IMR-90 (cell line): ENCODE results near the gene INTS14. TPM values are rescaled to one million over a fixed set of nuclear protein-coding genes. Genes with fewer than 3 reads are reported as not detected.

Experiments
- ATAC-seq: fragments of 200-7000 bp; cut with Tn5 transposase; 2 replicates; pipeline ENCODE4 v1.9.1; 2020; ENCODE audit warnings: low read depth, mild to moderate bottlenecking, moderate library complexity
- BruUV-seq: library from RNA; stranded (reverse); fragments of 400-500 nt; replicated peaks from 2 replicates; lab custom pipeline; 2021; lab: Mats Ljungman, UMichigan
- CTCF ChIA-PET: fragments of 300-600 bp; formaldehyde crosslinking; extraction: SDS; loops from one replicate; lab custom pipeline; 2021; ENCODE audit warnings: antibody characterized with exemption; lab: Yijun Ruan, JAX
- POLR2A ChIA-PET: fragments of 300-600 bp; sonication (Branson Sonifier 250); formaldehyde crosslinking; loops from one replicate; lab custom pipeline; 2022; ENCODE audit warnings: antibody characterized with exemption; ENCODE audit not compliant: unreplicated experiment; lab: Charles Lee
- DNase-seq: peaks from one replicate; pipeline ENCODE4 v3.0.0; 2013
- H2AFZ ChIP-seq: replicated peaks from 2 replicates; pipeline ENCODE3; 2013; ENCODE audit warnings: low read length, mild to moderate bottlenecking; ENCODE audit not compliant: poor library complexity
- H2AK5ac ChIP-seq: 2 replicates; pipeline ENCODE4 v1.6.1; 2013; ENCODE audit warnings: low read depth, low read length, inconsistent platforms
- H2AK9ac ChIP-seq: replicated peaks from 2 replicates; pipeline ENCODE3; 2013; ENCODE audit warnings: mild to moderate bottlenecking, low read depth, low read length, moderate library complexity; ENCODE audit not compliant: poor library complexity
- H2BK120ac ChIP-seq: 2 replicates; pipeline ENCODE4 v1.6.1; 2013; ENCODE audit warnings: low read depth, low read length, inconsistent platforms
- H2BK15ac ChIP-seq: 3 replicates; pipeline ENCODE4 v1.6.1; 2013; ENCODE audit warnings: low read depth, low read length, inconsistent platforms
- H2BK20ac ChIP-seq: 2 replicates; pipeline ENCODE4 v1.6.1; 2013; ENCODE audit warnings: low read depth, mild to moderate bottlenecking, inconsistent platforms, low read length, moderate library complexity
- H2BK5ac ChIP-seq: 2 replicates; pipeline ENCODE4 v1.6.1; 2013; ENCODE audit warnings: mild to moderate bottlenecking, low read depth, low read length, inconsistent platforms; ENCODE audit not compliant: poor library complexity, severe bottlenecking
- H3K14ac ChIP-seq: replicated peaks from 2 replicates; pipeline ENCODE4 v1.6.1; 2013; ENCODE audit warnings: low read depth, low read length, inconsistent platforms
- H3K18ac ChIP-seq: 2 replicates; pipeline ENCODE4 v1.6.1; 2013; ENCODE audit warnings: low read depth, low read length, control low read depth
- H3K23ac ChIP-seq: 2 replicates; pipeline ENCODE4 v1.6.1; 2013; ENCODE audit warnings: low read depth, low read length, inconsistent platforms
- H3K27ac ChIP-seq: 2 replicates; pipeline ENCODE4 v1.5.1; 2013; ENCODE audit warnings: mild to moderate bottlenecking, control low read depth, low read length; ENCODE audit not compliant: insufficient read depth
- H3K27me3 ChIP-seq: 2 replicates; pipeline ENCODE4 v1.6.1; 2013; ENCODE audit warnings: low read length; ENCODE audit not compliant: control insufficient read depth, insufficient read depth
- H3K36me3 ChIP-seq: 2 replicates; pipeline ENCODE4 v1.6.1; 2013; ENCODE audit warnings: low read length, mixed read lengths; ENCODE audit not compliant: control insufficient read depth, insufficient read depth
- H3K4ac ChIP-seq: 2 replicates; pipeline ENCODE4 v1.6.1; 2013; ENCODE audit warnings: low read depth, low read length, inconsistent platforms
- H3K4me1 ChIP-seq: 2 replicates; pipeline ENCODE4 v1.6.1; 2013; ENCODE audit warnings: low read length, mixed read lengths; ENCODE audit not compliant: control insufficient read depth, insufficient read depth
- H3K4me2 ChIP-seq: 2 replicates; pipeline ENCODE4 v1.6.1; 2013; ENCODE audit warnings: low read depth, mild to moderate bottlenecking, control low read depth, low read length, moderate library complexity
- H3K4me3 ChIP-seq: 2 replicates; pipeline ENCODE4 v1.5.1; 2013; ENCODE audit warnings: low read depth, mild to moderate bottlenecking, control low read depth, low read length, moderate library complexity; ENCODE audit not compliant: insufficient read depth
- H3K56ac ChIP-seq: 2 replicates; pipeline ENCODE4 v1.6.1; 2013; ENCODE audit warnings: low read length, inconsistent platforms; ENCODE audit not compliant: insufficient read depth; ENCODE audit errors: extremely low read depth
- H3K79me1 ChIP-seq, 2 experiments: 2 replicates each; pipeline ENCODE4 v1.6.1; 2013; ENCODE audit warnings: low read length in 2 of 2, inconsistent platforms in 1 of 2, low read depth in 1 of 2
- H3K9ac ChIP-seq: 2 replicates; pipeline ENCODE4 v1.6.1; 2013; ENCODE audit warnings: low read depth, low read length, control low read depth
- H3K9me1 ChIP-seq: 2 replicates; pipeline ENCODE4 v1.6.1; 2013; ENCODE audit warnings: low read length, inconsistent platforms; ENCODE audit not compliant: insufficient read depth
- H3K9me3 ChIP-seq: 2 replicates; pipeline ENCODE4 v1.6.1; 2013; ENCODE audit warnings: low read length; ENCODE audit not compliant: control insufficient read depth, insufficient read depth
- H4K20me1 ChIP-seq: 2 replicates; pipeline ENCODE4 v1.6.1; 2013; ENCODE audit warnings: low read length, inconsistent platforms; ENCODE audit not compliant: insufficient read depth
- H4K5ac ChIP-seq: 2 replicates; pipeline ENCODE4 v1.6.1; 2013; ENCODE audit warnings: mild to moderate bottlenecking, low read depth, low read length, control low read depth
- H4K8ac ChIP-seq, 2 experiments: 2 replicates each; pipeline ENCODE4 v1.6.1; 2013; ENCODE audit warnings: low read depth in 2 of 2, low read length in 2 of 2, control low read depth in 1 of 2, inconsistent platforms in 1 of 2
- H4K91ac ChIP-seq: 2 replicates; pipeline ENCODE4 v1.6.1; 2013; ENCODE audit warnings: low read depth, low read length, inconsistent platforms; ENCODE audit not compliant: insufficient read depth
- CEBPB ChIP-seq: IDR thresholded peaks from 2 replicates; pipeline ENCODE4 v1.6.1; 2012; ENCODE audit warnings: low read depth, low read length, improper control_type of control experiment
- CHD1 ChIP-seq: IDR thresholded peaks from 2 replicates; pipeline ENCODE4 v1.6.1; 2012; ENCODE audit warnings: low read depth, low read length, improper control_type of control experiment
- MAZ ChIP-seq: IDR thresholded peaks from 2 replicates; pipeline ENCODE4 v1.6.1; 2012; ENCODE audit warnings: low read depth, mild to moderate bottlenecking, low read length, improper control_type of control experiment, moderate library complexity, borderline replicate concordance
- MXI1 ChIP-seq: IDR thresholded peaks from 2 replicates; pipeline ENCODE4 v1.6.1; 2012; ENCODE audit warnings: low read depth, mild to moderate bottlenecking, low read length, moderate library complexity, borderline replicate concordance
- NFE2L2 ChIP-seq: fragments of 150-350 bp; IDR thresholded peaks from 2 replicates; pipeline ENCODE4 v1.6.1; 2016; ENCODE audit warnings: low read depth, mild to moderate bottlenecking, low read length
- POLR2A ChIP-seq: IDR thresholded peaks from 2 replicates; pipeline ENCODE4 v1.6.1; 2012; ENCODE audit warnings: mild to moderate bottlenecking, low read depth, low read length
- RAD21 ChIP-seq: IDR thresholded peaks from 2 replicates; pipeline ENCODE4 v1.6.1; 2012; ENCODE audit warnings: low read length, improper control_type of control experiment
- RCOR1 ChIP-seq: IDR thresholded peaks from 2 replicates; pipeline ENCODE4 v1.6.1; 2012; ENCODE audit warnings: mild to moderate bottlenecking, low read length, improper control_type of control experiment; ENCODE audit not compliant: insufficient replicate concordance
- RFX5 ChIP-seq: IDR thresholded peaks from 2 replicates; pipeline ENCODE4 v1.8.0; 2012; ENCODE audit warnings: low read depth, mild to moderate bottlenecking, low read length, moderate library complexity
- SMC3 ChIP-seq: fragments of 150-350 bp; IDR thresholded peaks from 2 replicates; pipeline ENCODE4 v1.6.1; 2016; ENCODE audit warnings: low read depth, mild to moderate bottlenecking, antibody characterized with exemption, low read length, moderate library complexity
- WGBS, 2 experiments: methylation state at CpG; one replicate each; pipeline versions ENCODE4 v1.1.5 to v1.1.7; 2013; ENCODE audit warnings: missing lambda C conversion rate in 2 of 2; ENCODE audit not compliant: insufficient read length in 1 of 2; ENCODE audit errors: extremely low coverage in 2 of 2; 5-methylcytosine and 5-hydroxymethylcytosine counted together
- dilution Hi-C: fragments of 300-500 bp; cut with HindIII; formaldehyde crosslinking; loops from one replicate; pipeline ENCODE4 v1.14.3; 2018; ENCODE audit warnings: low sequenced_read_pairs; ENCODE audit not compliant: unreplicated experiment
- in situ Hi-C: fragments of 300-500 bp; cut with MboI; formaldehyde crosslinking; loops from 3 replicates; pipeline ENCODE4 v1.14.3; 2019; ENCODE audit warnings: low sequenced_read_pairs, inconsistent platforms, mixed read lengths
- intact Hi-C: fragments of 100-400 bp; cut with micrococcal nuclease; formaldehyde crosslinking; loops from 2 replicates; pipeline ENCODE4 v1.10.0; 2022
- polyA plus RNA-seq, 3 experiments: library from polyadenylated mRNA; depleted of rRNA; stranded (reverse); fragments of >200 nt; gene quantifications; 2 replicates each; pipeline ENCODE4 v1.2.3, GENCODE V29; 2012; ENCODE audit warnings: low replicate concordance in 1 of 3
- total RNA-seq: library from RNA; depleted of rRNA; stranded (reverse); fragments of >200 nt; gene quantifications from 2 replicates; pipeline ENCODE4 v1.2.3, GENCODE V29; 2012
- TF ChIP-seq, protein P1 (sequence below): fragments of 150-350 bp; IDR thresholded peaks from 2 replicates; pipeline ENCODE4 v1.6.1; 2017; ENCODE audit warnings: mild to moderate bottlenecking, antibody characterized with exemption, low read length, low read depth
- TF ChIP-seq, protein P2 (sequence below): conservative IDR thresholded peaks from 2 replicates; pipeline ENCODE4 v1.5.1; 2012; ENCODE audit warnings: mild to moderate bottlenecking, low read depth, low read length, improper control_type of control experiment
- TF ChIP-seq, protein P3 (sequence below): fragments of 150-350 bp; IDR thresholded peaks from 2 replicates; pipeline ENCODE4 v1.6.1; 2016; ENCODE audit warnings: low read depth, mild to moderate bottlenecking, low read length, moderate library complexity, borderline replicate concordance

Gene INTS14
- total and polyA plus RNA-seq, 2 of the 4 experiments (the other 2 are of a cell fraction), result 22.9 to 39.5 TPM

DNA sequence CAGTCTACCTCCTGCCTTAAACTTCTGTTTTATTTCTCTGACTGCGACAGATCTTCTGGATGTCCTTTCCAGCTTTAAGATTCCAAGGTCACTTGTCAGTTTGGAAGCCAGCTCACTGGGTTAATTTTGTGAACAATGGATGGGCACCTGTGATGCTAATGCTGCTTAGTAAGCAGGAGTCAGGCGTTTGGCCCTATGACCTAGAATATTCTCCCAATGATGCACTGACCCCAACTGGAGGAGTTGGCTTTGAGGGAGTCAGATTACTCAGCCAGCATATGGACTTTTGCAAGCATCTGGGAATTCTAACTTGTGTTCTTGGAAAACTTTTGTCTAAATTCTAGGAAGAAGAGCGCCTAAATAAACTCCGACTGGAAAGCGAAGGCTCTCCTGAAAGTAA, 52.6 kb downstream of the INTS14 start (continued):
- TF ChIP-seq, protein P1, sequence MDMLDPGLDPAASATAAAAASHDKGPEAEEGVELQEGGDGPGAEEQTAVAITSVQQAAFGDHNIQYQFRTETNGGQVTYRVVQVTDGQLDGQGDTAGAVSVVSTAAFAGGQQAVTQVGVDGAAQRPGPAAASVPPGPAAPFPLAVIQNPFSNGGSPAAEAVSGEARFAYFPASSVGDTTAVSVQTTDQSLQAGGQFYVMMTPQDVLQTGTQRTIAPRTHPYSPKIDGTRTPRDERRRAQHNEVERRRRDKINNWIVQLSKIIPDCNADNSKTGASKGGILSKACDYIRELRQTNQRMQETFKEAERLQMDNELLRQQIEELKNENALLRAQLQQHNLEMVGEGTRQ, result no peak
- TF ChIP-seq MAZ, result no peak

DNA sequence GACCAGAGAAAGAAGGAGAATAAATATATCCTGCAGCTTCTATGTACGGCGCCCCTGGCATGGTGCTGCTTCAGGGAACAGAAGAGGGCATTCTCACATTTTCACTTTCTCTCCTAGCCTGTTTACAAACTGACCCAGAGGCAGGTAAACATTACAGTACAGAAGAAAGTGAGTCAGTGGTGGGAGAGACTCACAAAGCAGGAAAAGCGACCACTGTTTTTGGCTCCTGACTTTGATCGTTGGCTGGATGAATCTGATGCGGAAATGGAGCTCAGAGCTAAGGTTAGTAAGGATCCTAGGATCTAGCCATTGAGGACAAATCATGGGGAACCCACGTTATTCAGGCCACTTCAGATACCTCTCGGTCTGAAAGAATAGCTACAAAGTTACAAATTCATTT, 54.3 kb downstream of the INTS14 start:
- ChIA-PET CTCF (no interaction called here), POLR2A (no interaction called here)
- Histone ChIP-seq H3K4me1 (peaks cover 4% of the 10 kb centered on the region), H3K4ac (no peak overlapping the region), H3K23ac (no peak overlapping the region), H2BK5ac (no peak overlapping the region), H3K4me3 (no peak overlapping the region), H4K8ac (no peak overlapping the region), H3K14ac (no peak overlapping the region), H4K5ac (no peak overlapping the region), H4K91ac (no peak overlapping the region), H3K9me1 (peaks cover 10% of the 10 kb centered on the region; the same call in 1 of the 2 replicates), H3K9ac (no peak overlapping the region), H3K18ac (no peak overlapping the region), H2AFZ (no peak overlapping the region), H3K4me2 (no peak overlapping the region), H3K27me3 (no peaks in the 10 kb centered on the region), H2BK15ac (no peak overlapping the region), H4K20me1 (peaks cover 7% of the 10 kb centered on the region; the same call in 1 of the 2 replicates), H3K56ac (no peak overlapping the region), H3K79me1 (peaks cover 33 to 53% of the 10 kb centered on the region in 2 experiments), H2BK20ac (no peak overlapping the region), H3K9me3 (no peaks in the 10 kb centered on the region), H3K27ac (no peak overlapping the region), H2AK5ac (no peak overlapping the region), H2BK120ac (no peak overlapping the region), H2AK9ac (no peak overlapping the region), H3K36me3 (peaks cover 15% of the 10 kb centered on the region)
- dilution Hi-C loops (no loop called here), in situ Hi-C loops (no loop called here), intact Hi-C loops (no loop called here)
- DNase-seq (no peak), ATAC-seq (no peak)
- WGBS, 2 experiments, result 100% methylated on average over 1 of the region's 7 CpGs; no CpG with 5 or more reads in 1 of the 2 experiments
- no TSS peak for BruUV-seq
- no peak for TF ChIP-seq CHD1
- no peak for TF ChIP-seq MXI1
- TF ChIP-seq, protein P2, sequence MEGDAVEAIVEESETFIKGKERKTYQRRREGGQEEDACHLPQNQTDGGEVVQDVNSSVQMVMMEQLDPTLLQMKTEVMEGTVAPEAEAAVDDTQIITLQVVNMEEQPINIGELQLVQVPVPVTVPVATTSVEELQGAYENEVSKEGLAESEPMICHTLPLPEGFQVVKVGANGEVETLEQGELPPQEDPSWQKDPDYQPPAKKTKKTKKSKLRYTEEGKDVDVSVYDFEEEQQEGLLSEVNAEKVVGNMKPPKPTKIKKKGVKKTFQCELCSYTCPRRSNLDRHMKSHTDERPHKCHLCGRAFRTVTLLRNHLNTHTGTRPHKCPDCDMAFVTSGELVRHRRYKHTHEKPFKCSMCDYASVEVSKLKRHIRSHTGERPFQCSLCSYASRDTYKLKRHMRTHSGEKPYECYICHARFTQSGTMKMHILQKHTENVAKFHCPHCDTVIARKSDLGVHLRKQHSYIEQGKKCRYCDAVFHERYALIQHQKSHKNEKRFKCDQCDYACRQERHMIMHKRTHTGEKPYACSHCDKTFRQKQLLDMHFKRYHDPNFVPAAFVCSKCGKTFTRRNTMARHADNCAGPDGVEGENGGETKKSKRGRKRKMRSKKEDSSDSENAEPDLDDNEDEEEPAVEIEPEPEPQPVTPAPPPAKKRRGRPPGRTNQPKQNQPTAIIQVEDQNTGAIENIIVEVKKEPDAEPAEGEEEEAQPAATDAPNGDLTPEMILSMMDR, result no peak
- TF ChIP-seq MAZ, result no peak
- no peak for TF ChIP-seq CEBPB
- TF ChIP-seq, protein P3, sequence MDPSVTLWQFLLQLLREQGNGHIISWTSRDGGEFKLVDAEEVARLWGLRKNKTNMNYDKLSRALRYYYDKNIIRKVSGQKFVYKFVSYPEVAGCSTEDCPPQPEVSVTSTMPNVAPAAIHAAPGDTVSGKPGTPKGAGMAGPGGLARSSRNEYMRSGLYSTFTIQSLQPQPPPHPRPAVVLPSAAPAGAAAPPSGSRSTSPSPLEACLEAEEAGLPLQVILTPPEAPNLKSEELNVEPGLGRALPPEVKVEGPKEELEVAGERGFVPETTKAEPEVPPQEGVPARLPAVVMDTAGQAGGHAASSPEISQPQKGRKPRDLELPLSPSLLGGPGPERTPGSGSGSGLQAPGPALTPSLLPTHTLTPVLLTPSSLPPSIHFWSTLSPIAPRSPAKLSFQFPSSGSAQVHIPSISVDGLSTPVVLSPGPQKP, result no peak
- TF ChIP-seq NFE2L2, result no peak
- TF ChIP-seq RCOR1, result no peak
- TF ChIP-seq RFX5, result no peak
- no peak for TF ChIP-seq POLR2A
- TF ChIP-seq, protein P1, result no peak
- no peak for TF ChIP-seq RAD21
- no peak for TF ChIP-seq SMC3
